Measurements from ENCODE around the gene KCNA10.
"Not testable (repeated sequence)": the region's sequence is repeated elsewhere in the genome, so short reads cannot be mapped to it uniquely, and the experiment has no call there.

Gene KCNA10

DNA sequence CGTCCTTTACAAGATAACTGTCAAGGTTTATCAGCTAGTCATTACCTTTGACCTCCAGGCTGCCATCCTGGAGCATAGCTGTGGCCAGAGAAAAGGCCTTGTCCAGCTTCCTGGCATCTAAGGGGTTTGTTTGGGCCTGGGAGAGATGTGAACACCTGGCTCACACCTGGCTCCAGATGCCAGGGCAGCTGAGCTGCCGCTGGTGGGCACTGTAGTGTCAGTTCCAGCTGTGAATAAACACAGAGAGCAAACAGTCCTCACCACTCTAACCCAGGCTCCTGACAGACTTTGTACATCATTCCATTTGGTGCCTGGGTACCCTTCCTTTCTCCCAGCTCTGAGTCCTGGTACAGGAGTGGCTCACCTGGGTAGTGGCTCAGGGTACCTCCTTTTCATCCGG, 14.3 kb upstream of the KCNA10 start:
- DNase-seq (ENCODE audit: low spot score): no peak

DNA sequence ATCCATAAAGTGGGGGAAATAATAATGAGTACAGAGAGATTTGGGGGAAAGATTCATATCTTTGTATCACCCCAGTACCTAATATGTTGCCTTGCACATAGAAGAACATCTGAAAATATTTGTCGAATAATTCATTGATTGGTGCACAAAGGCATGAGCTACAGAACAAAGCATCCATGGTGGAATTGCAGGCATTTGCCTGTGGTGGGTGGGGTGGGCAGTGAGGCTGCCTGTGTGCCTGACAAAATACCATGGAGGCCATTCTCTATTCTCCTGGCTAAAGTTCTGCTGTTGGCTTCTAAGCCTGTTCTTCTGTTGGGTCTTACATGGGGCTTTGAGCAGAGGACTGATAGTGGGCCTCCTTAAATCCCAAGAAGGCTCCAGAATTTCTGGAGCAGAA, 10.0 kb upstream of the KCNA10 start:
- no peak for DNase-seq (ENCODE audit: low spot score)

DNA sequence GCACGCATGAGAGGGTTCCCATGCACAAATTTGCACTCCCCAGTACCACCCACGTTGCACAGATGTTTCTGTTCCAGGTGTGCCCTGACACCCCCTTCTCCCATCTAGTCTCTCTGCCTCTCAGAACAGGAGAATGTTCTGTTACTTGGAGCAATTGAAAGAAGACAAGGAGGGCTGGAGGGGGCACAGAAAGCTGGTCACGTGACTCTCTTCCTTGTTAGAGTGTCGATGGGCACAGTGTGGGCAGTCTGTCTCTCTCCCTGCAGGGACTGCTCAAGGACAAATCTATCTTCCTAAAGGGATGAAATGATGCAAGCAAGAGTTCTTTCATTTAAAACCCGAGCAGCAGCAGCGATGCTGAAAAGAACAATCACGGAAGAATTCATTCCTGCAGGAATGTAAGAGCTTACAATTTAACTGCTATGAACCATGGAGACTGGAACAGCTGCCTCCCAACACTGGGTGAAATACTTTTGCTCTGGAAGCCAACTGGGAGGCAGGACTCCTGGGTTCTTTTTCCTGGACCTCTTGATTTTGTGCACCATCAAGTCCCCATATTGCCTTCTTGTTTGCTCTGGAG, 7.3 kb upstream of the KCNA10 start:
- DNase-seq (ENCODE audit: low spot score): no peak

DNA sequence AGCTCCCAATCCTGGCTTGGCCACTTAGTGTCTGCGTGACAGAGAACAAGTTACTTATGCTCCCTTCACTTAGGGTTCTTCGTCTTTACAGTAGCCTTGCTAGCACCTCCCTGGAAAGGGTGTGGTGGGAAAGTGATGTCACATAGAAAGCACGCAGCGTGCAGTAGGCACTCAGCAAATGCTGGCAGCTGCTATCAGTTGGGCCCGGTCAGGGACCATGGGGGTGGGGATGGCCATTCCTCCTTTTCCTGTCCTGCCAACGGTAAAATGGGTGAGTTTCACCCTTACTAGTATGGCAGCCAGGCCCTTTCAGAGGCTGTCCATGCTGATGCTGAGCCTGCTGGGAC, 6.2 kb upstream of the KCNA10 start:
- peak; percentile 7 for DNase-seq (ENCODE audit: low spot score)

DNA sequence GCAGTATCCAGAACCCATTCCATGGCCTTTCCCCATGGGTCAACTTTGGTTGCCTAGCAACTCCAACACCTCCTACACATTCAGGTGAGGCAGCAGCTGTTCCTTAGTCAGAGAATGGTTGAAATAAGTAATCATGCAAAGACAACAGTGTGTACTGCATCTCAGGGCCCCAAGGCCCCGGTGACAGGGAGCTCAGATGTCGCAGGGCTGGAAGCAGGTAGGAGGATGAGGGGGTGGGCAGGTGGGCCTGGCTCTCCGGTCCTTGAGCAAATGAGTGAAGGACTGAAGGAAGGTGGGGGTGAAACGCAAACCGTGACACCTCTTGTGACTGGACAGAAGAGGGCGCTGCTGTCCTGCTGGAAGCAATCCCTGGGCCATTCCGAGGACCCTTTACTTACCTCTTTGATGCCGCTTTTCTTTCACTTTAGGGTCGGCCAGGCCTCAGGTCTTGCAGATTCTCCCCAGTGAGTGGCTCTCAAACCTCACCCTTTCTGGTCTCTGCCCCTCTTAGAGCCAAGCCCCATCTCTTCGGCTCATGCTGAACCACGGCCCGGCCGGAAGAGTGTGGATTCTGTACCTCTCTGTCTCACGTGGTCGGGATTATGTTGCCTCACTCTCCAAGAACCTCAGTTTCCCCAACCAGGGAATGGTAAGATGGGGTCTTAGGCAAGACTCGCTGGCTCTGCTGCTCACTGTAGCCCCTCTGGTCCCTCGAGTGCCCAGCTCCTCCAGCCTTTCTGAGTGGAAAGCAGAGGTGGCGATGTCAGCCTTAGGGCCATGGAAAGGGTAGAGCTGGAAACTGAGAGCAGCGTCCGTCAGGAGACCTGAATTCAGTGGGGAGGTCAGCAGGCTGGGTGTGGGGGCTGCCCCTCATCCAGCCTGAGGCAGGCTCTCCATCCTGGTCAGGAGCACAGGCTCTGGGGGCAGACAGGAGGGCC, 5.6 kb upstream of the KCNA10 start:
- peak; percentile 30 for DNase-seq (ENCODE audit: low spot score)

DNA sequence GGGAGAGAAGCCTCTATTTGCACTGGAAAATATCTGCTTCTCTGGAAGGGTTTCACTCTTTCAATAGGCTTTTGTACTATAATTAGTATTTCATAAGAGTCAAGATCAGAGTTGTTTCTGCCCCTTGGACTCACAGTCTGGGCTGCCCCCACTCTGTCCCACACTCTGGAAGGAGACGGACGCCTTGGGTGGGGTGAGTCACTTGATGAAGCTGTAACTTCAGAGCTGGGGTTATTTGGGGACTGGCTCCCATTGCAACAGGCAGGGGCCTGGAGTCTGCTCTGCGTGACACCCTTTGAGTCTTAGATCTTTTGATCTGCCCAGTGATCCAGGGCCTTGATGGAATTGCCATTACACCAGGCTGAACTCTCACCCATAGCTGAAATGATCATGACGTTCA, 4.0 kb upstream of the KCNA10 start:
- no peak for DNase-seq (ENCODE audit: low spot score)

DNA sequence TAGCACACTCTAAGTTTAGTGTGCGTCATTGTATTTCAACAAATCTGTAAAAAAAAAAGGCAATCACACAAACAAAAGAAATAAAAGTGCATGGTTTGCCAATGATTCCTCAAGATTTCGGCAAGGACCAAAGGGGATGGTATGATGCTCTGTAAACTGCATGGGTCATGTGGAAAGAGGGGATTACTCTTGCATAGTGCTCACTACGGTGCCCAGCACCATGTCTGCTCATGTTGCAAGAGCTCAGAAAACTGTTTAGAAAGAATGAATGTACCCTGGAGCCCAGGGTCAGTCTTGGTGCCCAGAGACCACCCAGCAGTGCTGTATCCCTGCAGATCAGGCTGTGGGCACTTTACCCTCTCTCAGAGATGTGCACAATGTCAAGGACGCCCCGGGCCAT, 3.6 kb upstream of the KCNA10 start:
- DNase-seq (ENCODE audit: low spot score): no peak

DNA sequence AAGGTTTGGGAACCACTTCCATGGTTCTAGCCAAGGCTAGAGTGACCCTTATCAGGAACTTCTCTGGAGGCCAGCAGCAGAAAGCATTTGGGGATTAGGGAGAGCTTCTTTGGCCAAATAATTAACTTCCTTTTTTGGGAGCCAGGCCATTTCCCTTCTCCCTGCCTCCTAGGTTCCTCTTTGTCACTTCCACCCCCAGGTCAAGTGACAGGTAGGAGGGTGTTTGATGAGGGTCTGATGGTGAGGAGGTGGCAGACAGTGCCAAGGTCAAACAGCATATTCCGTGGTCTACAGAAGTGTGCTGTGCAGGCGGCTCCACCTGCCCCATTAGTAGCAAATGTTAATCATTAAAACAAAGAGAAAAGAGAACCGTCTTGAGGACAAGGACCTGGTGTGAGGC, 1.9 kb upstream of the KCNA10 start:
- DNase-seq (ENCODE audit: low spot score): no peak

DNA sequence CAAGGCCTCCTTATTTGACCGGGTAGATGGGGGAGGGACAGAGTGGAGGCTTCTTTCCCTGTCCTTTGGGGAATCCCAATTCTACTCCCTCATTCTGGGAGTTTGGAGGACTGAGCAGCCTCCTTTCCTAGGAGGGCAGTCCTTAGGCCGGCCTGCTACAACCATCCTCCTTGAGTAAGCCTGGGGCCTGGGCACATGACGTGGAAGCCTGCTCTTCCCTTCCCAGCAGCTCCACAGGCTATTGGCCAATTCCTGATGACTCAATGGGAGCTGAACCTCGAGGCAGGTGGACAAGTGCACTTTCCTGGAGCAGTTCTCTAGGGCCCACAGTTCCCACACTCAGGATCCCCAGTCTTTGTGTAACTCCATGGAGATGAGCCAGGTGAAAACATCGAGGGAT, 3.1 kb downstream of the KCNA10 start:
- no peak for DNase-seq (ENCODE audit: low spot score)

DNA sequence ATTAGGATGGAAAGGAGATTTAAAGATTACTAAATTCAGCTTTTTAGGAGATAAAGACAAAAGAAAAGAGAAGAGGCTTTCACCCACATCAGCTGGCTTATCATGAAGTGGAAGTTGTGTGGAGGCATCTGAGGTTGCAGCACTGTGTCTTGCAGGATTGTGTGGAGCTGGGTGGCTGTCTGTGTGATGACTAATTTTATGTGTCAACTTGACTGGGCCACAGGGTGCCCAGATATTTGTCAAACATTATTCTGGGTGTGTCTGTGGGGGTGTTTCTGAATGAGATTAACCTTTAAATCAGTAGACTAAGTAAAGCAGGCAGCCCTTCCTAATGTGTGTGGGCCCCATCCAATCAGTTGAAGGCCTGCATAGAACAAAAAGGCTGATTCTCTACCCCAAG, 3.9 kb downstream of the KCNA10 start:
- peak; percentile 49 for DNase-seq (ENCODE audit: low spot score)

DNA sequence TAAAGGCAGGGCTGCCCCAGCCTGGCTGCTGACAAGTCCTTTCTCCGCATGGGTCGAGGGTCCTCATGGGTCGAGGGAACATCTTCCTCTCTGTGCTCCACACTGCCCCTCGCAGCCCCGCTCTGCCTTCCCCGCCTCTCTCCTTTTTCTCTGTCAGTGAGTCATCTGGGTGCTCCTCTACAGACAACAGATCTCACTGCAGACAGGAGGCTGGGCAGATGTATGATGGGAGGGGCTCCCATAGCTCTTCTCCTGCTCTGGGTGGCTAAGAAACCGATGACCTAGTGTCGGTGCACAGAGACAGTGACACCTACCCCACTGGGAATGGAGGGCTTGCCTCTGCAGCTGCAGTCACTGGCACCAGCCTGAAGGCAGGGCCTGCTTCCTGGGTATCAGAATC, 5.5 kb downstream of the KCNA10 start:
- no peak for DNase-seq (ENCODE audit: low spot score)

DNA sequence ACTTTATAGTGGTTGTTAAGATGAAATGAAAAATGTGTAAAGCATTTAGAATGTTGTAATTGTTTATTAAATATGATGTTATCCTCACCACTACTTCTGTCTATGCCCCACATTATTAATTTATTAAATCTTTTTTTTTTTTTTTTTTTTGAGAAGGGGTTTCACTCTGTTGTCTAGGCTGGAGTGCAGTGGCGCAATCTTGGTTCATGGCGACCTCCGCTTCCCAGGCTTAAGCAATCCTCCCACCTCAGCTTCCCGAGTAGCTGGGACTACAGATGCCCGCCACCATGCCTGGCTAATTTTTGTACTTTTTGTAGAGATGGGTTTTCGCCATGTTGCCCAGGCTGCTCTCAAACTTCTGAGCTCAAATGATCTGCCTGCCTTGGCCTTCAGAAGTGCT, 7.5 kb downstream of the KCNA10 start:
- no peak for DNase-seq (ENCODE audit: low spot score)

DNA sequence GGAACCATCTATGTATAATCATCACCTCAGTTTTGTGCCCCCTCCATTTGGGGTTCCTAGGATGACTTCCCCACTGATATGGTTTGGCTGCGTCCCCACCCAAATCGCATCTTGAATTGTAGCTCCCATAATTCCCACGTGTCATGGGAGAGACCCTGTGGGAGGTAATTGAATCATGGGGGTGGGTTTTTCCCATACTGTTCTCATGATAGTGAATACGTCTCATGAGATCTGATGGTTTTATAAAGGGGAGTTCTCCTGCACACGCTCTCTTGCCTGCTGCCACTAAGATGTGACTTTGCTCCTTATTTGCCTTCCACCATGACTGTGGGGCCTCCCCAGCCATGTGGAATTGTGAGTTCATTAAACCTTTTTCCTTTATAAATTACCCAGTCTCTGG, 8.1 kb downstream of the KCNA10 start:
- not testable (repeated sequence) for DNase-seq (ENCODE audit: low spot score)

DNA sequence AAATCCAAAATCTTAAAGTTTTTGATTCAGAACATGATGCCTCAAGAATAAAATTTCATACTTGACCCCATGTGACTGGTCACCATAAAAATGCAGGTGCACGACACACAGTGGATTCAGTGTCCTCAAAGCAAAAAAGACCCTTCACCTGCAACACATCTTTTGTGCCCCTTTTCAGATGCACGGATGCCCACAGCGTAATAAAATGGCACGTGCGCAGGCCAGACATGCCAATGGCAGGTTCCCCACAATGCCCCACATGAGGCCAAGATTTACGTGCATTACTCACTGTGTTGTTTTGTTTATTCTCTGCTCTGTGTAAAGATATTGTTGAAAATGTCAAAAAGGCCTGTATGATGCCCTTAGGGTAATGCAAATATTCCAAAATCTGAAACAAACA, 9.3 kb downstream of the KCNA10 start:
- DNase-seq (ENCODE audit: low spot score): no peak

DNA sequence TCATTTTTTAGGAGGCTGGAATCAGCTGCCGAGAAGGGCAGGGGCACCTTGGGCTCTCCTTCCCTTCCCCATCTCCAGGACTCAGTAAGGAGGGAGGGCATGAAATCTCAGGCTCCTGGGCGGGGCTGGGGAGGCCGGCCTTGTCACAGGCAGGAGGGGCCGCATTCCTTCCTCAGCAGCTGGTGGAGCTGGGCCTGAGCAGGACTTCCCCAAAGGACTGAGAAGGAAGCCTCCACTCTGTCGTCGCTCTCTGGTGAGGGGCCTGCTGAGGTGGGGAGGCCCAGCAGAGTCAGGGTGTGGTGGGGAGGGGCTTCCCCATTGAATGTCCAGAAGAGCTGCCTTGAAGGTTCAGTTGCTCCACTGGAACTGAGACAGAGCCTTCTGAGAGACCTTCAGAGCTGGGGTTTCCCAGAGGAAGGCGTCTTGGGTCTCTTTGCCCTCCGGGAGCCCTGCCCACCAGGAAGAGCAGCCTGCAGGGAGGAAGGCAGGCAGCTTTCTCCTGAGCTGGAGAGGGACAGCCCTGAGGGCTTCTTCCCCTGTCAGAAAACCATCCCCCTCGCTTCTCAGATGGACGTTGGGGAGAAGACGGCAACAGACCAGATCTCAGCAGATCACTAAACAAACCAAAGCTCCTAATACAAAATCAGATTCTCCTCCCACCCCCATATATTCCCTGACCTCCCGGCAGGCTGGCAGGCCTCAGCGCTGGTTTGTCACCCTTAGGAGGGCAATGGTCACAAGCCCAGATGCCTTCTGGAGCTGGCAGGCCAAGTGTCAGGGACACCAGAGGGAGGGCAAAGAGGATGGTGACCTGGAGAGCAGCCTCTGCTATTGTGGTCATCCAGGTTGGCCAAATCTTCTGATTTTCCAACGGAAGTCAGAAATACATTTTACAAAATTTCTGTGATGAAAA, 10.7 kb downstream of the KCNA10 start:
- peak; percentile 9 for DNase-seq (ENCODE audit: low spot score)

DNA sequence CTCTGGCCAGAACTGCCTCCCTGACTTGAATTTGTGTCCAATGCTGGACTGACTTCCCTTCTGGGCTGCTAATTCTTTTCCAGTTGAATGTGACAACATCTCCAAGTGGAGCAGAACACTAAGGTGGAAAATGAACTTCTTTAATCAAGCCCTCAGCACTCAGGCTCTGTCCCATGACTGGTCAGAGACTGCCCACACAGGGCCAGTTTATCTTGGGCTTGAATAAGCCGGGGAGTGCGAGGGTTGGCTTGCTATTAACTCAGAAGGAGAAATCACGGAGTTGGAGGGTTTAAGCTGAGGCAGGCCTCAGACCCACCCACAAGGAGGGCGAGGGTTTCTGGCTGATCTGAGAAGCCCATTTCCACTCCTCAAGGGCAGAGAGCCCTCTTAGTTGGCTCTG, 12.4 kb downstream of the KCNA10 start:
- DNase-seq (ENCODE audit: low spot score): no peak

DNA sequence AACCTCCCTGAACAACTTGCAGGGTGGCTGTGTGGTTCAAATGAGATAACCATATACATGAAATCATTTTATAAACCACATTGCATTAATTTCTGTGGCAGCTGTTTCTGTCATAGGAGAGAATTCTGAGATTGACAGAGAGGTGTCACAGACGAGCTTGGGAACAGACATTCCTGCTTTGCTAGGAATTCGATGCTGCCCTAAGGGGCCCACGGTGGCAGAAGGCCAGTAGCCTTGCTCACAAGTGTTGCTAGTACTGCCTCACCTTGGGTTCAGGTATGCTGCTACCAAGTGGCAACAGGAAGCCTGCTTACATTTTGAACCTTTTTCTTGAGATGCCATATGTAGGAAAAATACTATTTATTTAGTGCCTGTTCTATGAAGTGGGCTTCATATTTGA, 13.4 kb downstream of the KCNA10 start:
- DNase-seq (ENCODE audit: low spot score): no peak

DNA sequence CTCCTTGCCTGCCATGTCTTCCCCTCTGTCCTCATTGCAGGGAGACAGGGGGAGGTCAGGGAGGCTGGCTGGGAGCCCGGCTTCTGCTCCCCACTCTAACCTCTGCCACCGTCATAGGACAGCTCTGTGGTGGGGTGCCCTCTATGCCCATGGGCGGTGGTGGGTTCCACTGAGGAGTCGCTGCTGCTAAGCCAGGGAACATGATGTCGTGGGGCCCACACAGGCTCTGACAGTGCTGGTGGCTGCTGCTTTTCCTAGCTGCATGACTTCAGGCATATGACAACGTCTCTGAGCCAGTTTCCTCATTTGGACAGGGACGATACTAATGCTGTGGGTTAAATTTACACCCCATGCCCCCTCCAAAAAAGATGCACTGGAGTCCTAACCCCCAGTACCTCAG, 14.7 kb downstream of the KCNA10 start:
- no peak for DNase-seq (ENCODE audit: low spot score)

DNA sequence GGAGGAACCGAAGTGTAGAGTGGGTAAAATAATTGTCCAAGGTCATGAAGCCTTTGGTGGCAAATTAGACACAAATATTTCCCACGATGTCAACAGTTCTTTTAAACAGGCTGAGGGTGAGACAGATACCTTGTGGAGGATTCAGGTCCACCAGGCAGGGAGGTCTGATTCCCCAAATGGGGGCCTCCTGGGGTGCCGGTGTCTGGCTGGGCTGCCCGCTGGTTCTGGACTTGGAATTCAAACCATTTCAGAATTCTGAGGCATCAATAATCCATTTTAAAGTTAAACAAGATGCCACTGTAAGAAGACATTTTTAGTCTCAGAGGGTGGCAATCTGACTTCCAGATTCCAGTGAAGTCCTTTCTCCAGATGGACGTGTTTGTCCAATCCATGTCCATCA, 15.5 kb downstream of the KCNA10 start:
- DNase-seq (ENCODE audit: low spot score): no peak

DNA sequence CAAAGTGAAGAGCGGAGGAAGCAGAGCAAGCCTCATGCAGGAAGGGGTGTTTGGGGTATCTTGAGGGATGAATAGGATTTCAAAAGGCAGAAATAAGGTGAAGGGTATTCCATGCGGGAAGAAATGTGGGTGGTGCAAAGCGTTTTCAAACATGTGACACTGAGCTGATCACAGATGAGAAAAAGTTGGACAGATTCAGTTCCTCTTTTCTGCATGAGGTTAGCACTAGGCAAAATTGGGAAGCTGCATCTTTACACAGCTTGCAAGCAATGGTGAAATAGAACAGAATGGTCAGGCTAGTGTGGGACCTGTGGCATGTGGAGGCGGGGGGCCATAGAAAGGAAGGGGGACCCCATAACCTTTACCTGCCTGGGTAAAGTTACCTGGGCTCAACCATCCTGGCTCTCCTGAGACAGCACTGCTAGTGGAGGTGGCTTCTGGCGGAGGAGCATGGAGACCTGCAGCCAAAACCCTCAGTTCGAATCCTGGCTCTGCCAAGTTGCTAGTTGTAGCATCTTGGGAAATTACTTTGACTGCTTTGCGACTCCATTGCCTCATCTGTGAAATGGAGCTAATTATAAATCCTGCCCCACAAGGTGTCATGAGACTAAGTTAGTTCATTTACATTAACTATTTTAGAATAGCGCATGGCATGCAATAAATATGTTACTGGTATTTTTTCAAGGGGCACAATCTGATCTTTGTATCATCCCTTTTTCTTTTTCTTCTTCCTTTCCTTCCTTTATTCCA, 16.4 kb downstream of the KCNA10 start:
- DNase-seq (ENCODE audit: low spot score): no peak

DNA sequence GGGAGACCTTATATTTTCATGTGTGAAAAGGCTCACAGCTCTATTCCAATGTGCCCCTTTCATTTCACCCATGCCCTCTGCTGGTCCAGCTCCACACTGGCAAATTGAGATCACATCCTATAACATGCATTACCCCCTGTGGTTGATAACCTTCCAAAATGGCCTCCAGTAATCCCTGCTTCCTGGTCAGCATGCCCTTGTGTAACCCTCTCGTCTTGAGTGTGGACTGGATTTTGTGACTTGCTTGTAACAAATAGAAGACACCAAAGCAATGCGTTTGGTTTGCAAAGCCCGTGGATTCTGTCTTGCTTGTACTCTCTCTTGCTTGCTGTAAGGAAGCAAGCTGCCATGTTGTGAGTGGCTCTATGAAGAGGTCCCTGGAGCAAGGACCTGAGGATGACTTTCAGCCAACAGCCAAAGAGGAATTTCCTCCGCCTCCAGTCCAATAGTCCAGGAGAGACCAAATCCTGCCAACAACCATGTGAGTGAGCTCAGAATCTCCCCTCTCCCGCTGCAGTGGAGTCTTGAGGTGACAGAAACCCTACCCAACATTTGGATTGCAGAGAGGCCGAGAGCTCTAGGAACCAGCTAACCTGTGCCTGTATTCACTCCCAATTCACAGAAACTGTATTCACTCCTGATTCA, 17.4 kb downstream of the KCNA10 start:
- no peak for DNase-seq (ENCODE audit: low spot score)

DNA sequence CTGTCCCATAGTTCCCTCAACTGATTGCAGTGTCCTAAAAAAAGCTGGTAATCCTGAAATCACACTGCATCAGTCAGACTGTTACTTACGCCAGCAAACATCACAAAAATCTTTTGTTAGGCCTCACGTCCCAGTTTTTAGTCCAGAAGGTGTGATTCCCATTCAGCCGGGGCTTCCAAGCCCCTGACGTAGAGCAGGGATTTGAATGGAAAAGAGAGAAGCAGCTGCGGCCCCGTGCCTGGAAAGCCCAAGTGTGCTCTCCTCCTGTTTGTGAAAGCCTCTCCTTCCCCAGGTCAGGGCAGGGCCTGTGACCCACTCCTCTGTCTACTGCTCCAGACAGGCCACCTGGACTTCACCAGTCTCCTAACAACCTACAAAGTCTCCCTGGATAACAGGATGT, 20.7 kb downstream of the KCNA10 start:
- no peak for DNase-seq (ENCODE audit: low spot score)
